Measurements from ENCODE around the gene MGAT3.

- peak in 1 of 3 donors; percentile 30 for TF ChIP-seq POLR2AphosphoS5 (IDR thresholded peaks at IDR 0.05)
- no peak for TF ChIP-seq POLR2A (IDR thresholded peaks at IDR 0.05)
- TF ChIP-seq CTCF (IDR thresholded peaks at IDR 0.05 in 8 of 11, conservative IDR thresholded peaks at IDR 0.05 in 3 of 11): no peak
Observed at GRCh38 chr22:39421691-39422090, 35.1 kb upstream of the MGAT3 start.

Measured in spleen (tissue), 7 donors.